K562 (cell line): Measurements from ENCODE around the gene DAB2. TPM values are rescaled to one million over a fixed set of nuclear protein-coding genes. Genes with fewer than 3 reads are reported as not detected.

Experiments
- ATAC-seq: fragments of 200-7000 bp; cut with Tn5 transposase; 3 replicates; pipeline ENCODE4 v1.9.1; 2020; ENCODE audit warnings: moderate library complexity
- BruUV-seq: library from RNA; stranded (reverse); fragments of 400-500 nt; replicated peaks from 2 replicates; lab custom pipeline; 2021; lab: Mats Ljungman, UMichigan
- CTCF ChIA-PET: fragments of 300-600 bp; formaldehyde crosslinking; extraction: SDS; loops from one replicate; lab custom pipeline; 2021; ENCODE audit warnings: low intra/inter-chr PET ratio; lab: Yijun Ruan, JAX
- POLR2A ChIA-PET: fragments of 300-600, 350-650 bp; sonication (Branson Sonifier 250); formaldehyde crosslinking; extraction: SDS; loops from one replicate; lab custom pipeline; 2021; ENCODE audit warnings: antibody characterized with exemption, inconsistent platforms; lab: Yijun Ruan, JAX
- DNase-seq, 4 experiments: peaks; one replicate each; pipeline versions ENCODE4 v3.0.0 to v3.0.0-alpha.2; 2011 to 2018; ENCODE audit warnings: low spot score in 3 of 4, mixed read lengths in 3 of 4; ENCODE audit errors: extremely low read depth in 1 of 4
- FAIRE-seq: peaks from 2 replicates; lab custom pipeline; 2011; peaks lifted over from hg19 to GRCh38; lab: Jason Lieb, UNC
- H2AFZ ChIP-seq: 2 replicates; pipeline ENCODE4 v1.6.0; 2011; ENCODE audit warnings: low read depth, low read length, control low read depth, inconsistent platforms
- H3K27ac ChIP-seq: fragments of 200-600 bp; 3 replicates; pipeline ENCODE4 v1.8.0; 2011; ENCODE audit warnings: low read depth, mild to moderate bottlenecking, control low read depth, inconsistent platforms, low read length, moderate library complexity, mixed read lengths; ENCODE audit errors: extremely low read depth
- H3K27me3 ChIP-seq, 2 experiments: fragments of 300-600 bp in 1 of 2; 2 replicates in 1 of 2; 3 replicates in 1 of 2; pipeline versions ENCODE4 v1.6.0 to v1.8.0; 2011; ENCODE audit warnings: inconsistent platforms in 2 of 2, low read length in 2 of 2, mild to moderate bottlenecking in 1 of 2, mixed read lengths in 1 of 2, moderate library complexity in 1 of 2; ENCODE audit not compliant: control insufficient read depth in 2 of 2, insufficient read depth in 2 of 2
- H3K36me3 ChIP-seq: fragments of 300-600 bp; 3 replicates; pipeline ENCODE4 v1.8.0; 2011; ENCODE audit warnings: mild to moderate bottlenecking, low read length, inconsistent platforms; ENCODE audit not compliant: control insufficient read depth, insufficient read depth
- H3K4me1 ChIP-seq, 2 experiments: fragments of 200-600 bp in 1 of 2; replicated peaks in 1 of 2; 2 replicates in 1 of 2; 3 replicates in 1 of 2; pipeline versions ENCODE4 v1.5.1 to v1.8.0; 2011; ENCODE audit warnings: inconsistent platforms in 2 of 2, low read length in 2 of 2, mild to moderate bottlenecking in 1 of 2, mixed read lengths in 1 of 2, moderate library complexity in 1 of 2; ENCODE audit not compliant: control insufficient read depth in 2 of 2, insufficient read depth in 2 of 2
- H3K4me2 ChIP-seq: 2 replicates; pipeline ENCODE4 v1.6.1; 2011; ENCODE audit warnings: low read length, control low read depth, inconsistent platforms, mixed read lengths; ENCODE audit not compliant: insufficient read depth
- H3K4me3 ChIP-seq: fragments of 200-600 bp; sonication (generic), shearing (Covaris generic); 2 replicates; pipeline ENCODE4 v1.5.1; 2016; ENCODE audit warnings: control low read depth, inconsistent platforms
- H3K79me2 ChIP-seq: fragments of 200-600 bp; 3 replicates; pipeline ENCODE4 v1.8.0; 2011; ENCODE audit warnings: low read length, inconsistent platforms; ENCODE audit not compliant: control insufficient read depth, insufficient read depth
- H3K9ac ChIP-seq, 2 experiments: 2 replicates each; pipeline versions ENCODE4 v1.6.0 to v1.6.1; 2011; ENCODE audit warnings: low read depth in 2 of 2, low read length in 2 of 2, control low read depth in 1 of 2, inconsistent platforms in 1 of 2, mild to moderate bottlenecking in 1 of 2, mixed read lengths in 1 of 2; ENCODE audit not compliant: insufficient read depth in 1 of 2
- H3K9me1 ChIP-seq: one replicate; pipeline ENCODE4 v1.6.0; 2011; ENCODE audit warnings: inconsistent platforms, mild to moderate bottlenecking, low read length, moderate library complexity; ENCODE audit not compliant: control insufficient read depth, insufficient read depth
- H3K9me3 ChIP-seq: replicated peaks from 2 replicates; pipeline ENCODE4 v1.5.1; 2011; ENCODE audit warnings: low read depth, low read length, inconsistent platforms; ENCODE audit not compliant: control insufficient read depth, insufficient read depth
- H4K20me1 ChIP-seq: replicated peaks from 2 replicates; pipeline ENCODE4 v1.6.1; 2011; ENCODE audit warnings: low read length, inconsistent platforms, mixed read lengths; ENCODE audit not compliant: control insufficient read depth, insufficient read depth
- HEY1 ChIP-seq: fragments of 250-450 bp; sonication (Bioruptor Pico); IDR thresholded peaks from 2 replicates; pipeline ENCODE4 v1.5.0; 2020; ENCODE audit warnings: mild to moderate bottlenecking, moderate library complexity, borderline replicate concordance
- LARP7 ChIP-seq: fragments of 450-650 bp; IDR thresholded peaks from 2 replicates; pipeline ENCODE4 v1.6.1; 2016
- MAFK ChIP-seq: IDR thresholded peaks from 2 replicates; pipeline ENCODE4 v1.6.1; 2011; ENCODE audit warnings: low read length, improper control_type of control experiment
- MED1 ChIP-seq: sonication (generic); formaldehyde crosslinking; IDR thresholded peaks from 2 replicates; pipeline ENCODE4 v1.8.1; 2023; ENCODE audit warnings: missing genetic modification reagents, borderline replicate concordance
- NCOR1 ChIP-seq: fragments of 450-650 bp; IDR thresholded peaks from 2 replicates; pipeline ENCODE4 v1.6.1; 2016; ENCODE audit warnings: mild to moderate bottlenecking, moderate library complexity
- POLR2AphosphoS2 ChIP-seq: IDR thresholded peaks from 2 replicates; pipeline ENCODE4 v1.6.1; 2012; ENCODE audit warnings: low read length, improper control_type of control experiment
- PPARD ChIP-seq: fragments of 250-450 bp; sonication (Bioruptor Pico); IDR thresholded peaks from 2 replicates; pipeline ENCODE4 v1.8.0; 2022; ENCODE audit warnings: inconsistent platforms, mild to moderate bottlenecking, moderate library complexity
- TOE1 ChIP-seq, 2 experiments: fragments of 450-650 bp in 1 of 2; sonication (generic) in 1 of 2; formaldehyde crosslinking in 1 of 2; IDR thresholded peaks; 2 replicates each; pipeline versions ENCODE4 v1.7.1 to v1.8.0; 2016 to 2022; ENCODE audit warnings: borderline replicate concordance in 2 of 2, mild to moderate bottlenecking in 2 of 2, antibody characterized with exemption in 1 of 2, inconsistent platforms in 1 of 2, low read depth in 1 of 2, missing genetic modification reagents in 1 of 2, moderate library complexity in 1 of 2
- TRIM24 ChIP-seq, 2 experiments: fragments of 450-650 bp; IDR thresholded peaks; 2 replicates each; pipeline ENCODE4 v1.6.1; 2016
- ZBTB17 ChIP-seq: fragments of 450-650 bp; formaldehyde crosslinking; IDR thresholded peaks from 2 replicates; pipeline ENCODE4 v1.4.0; 2020; ENCODE audit warnings: mild to moderate bottlenecking
- ZBTB8A ChIP-seq: fragments of 450-650 bp; IDR thresholded peaks from 2 replicates; pipeline ENCODE4 v1.6.1; 2018; ENCODE audit warnings: mild to moderate bottlenecking, moderate library complexity; ENCODE audit not compliant: partially characterized antibody
- WGBS: fragments of 100-300 bp; shearing (Covaris generic); methylation state at CpG from one replicate; pipeline ENCODE4 v1.1.6; 2016; ENCODE audit warnings: low coverage, mixed read lengths; ENCODE audit not compliant: insufficient coverage; ENCODE audit errors: missing lambda C conversion rate; 5-methylcytosine and 5-hydroxymethylcytosine counted together
- in situ Hi-C: fragments of 300-500 bp; cut with MboI; formaldehyde crosslinking; loops from 4 replicates; pipeline ENCODE4 v1.15.0; 2018; ENCODE audit warnings: inconsistent platforms, mixed read lengths
- intact Hi-C: fragments of 100-400 bp; cut with micrococcal nuclease; formaldehyde crosslinking; loops from 2 replicates; pipeline ENCODE4 v1.14.2; 2022
- polyA plus RNA-seq, 8 experiments: library from polyadenylated mRNA; depleted of rRNA in 4 of 8; stranded (reverse) in 5 of 8; unstranded in 3 of 8; fragments of >200 nt; fragmentation: Nextera tagmentation in 2 of 8; fragmentation: Illumina TruSeq in 1 of 8; extraction: Ambion mirVana in 2 of 8; extraction: Trizol in 1 of 8; gene quantifications; 2 replicates each; pipeline versions ENCODE4 v1.2.1 to v1.2.3, GENCODE V29; 2011 to 2014; ENCODE audit warnings: inconsistent platforms in 1 of 8, missing spikeins in 1 of 8
- total RNA-seq, 7 experiments: library from RNA; depleted of rRNA in 6 of 7; stranded (reverse); fragments of >200 nt in 6 of 7; fragmentation: Illumina TruSeq in 2 of 7; extraction: Trizol in 2 of 7; gene quantifications; 2 replicates each; pipeline versions ENCODE4 v1.2.1 to v1.2.3, GENCODE V29; 2011 to 2021; ENCODE audit warnings: low replicate concordance in 1 of 7
- TF ChIP-seq, protein P1 (sequence below): sonication (generic); formaldehyde crosslinking; IDR thresholded peaks from 2 replicates; pipeline ENCODE4 v1.8.1; 2022; ENCODE audit warnings: missing genetic modification reagents
- TF ChIP-seq, protein P2 (sequence below), 2 experiments: fragments of 250-450 bp in 1 of 2; fragments of 450-650 bp in 1 of 2; sonication (Bioruptor Pico) in 1 of 2; IDR thresholded peaks; 2 replicates each; pipeline versions ENCODE4 v1.6.1 to v1.8.0; 2016 to 2021; ENCODE audit warnings: mild to moderate bottlenecking in 2 of 2, moderate library complexity in 2 of 2, missing compliant biosample characterization in 1 of 2, missing genetic modification characterization in 1 of 2
- TF ChIP-seq, protein P3 (sequence below): IDR thresholded peaks from 2 replicates; pipeline ENCODE4 v1.6.1; 2011; ENCODE audit not compliant: insufficient read length; ENCODE audit errors: extremely low read depth

The DAB2 gene
- total and polyA plus RNA-seq, 9 of the 15 experiments (the other 6 are each of a cell fraction or from before 2014, with no cell fraction given): 6.6 to 29.9 (median 24.1) TPM

DNA sequence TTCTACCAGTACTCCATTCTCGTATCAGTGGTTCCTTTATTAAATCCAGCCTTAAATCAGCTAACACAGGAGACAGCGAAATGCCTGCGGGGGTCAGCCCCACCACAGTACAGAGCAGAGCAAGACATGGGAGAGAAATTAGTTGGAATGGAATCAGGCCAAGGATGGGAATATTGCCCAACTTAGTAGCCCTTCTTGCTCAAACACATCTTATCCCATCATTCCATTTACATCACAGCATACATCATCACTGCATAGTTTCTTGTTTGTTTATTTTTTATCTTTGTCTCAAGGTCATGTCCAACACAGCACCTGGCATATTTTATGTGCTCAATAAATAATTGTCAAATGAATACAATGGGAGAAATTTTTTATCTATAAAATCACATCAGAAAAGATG, 34.3 kb upstream of the DAB2 start:
- no peaks in the 10 kb centered on the region for H3K4me1 ChIP-seq
- no peaks in the 10 kb centered on the region for H4K20me1 ChIP-seq
- no peak overlapping the region for H3K4me3 ChIP-seq
- in situ Hi-C loops: no loop called here
- intact Hi-C loops: no loop called here
- no peaks in the 10 kb centered on the region for H3K79me2 ChIP-seq
- BruUV-seq: no TSS peak
- 2% methylated on average over 3 of the region's 3 CpGs for WGBS
- TF ChIP-seq HEY1 (CRISPR knock-in tag) (no peak), POLR2AphosphoS2 (no peak), ZBTB8A (no peak), PPARD (no peak), NCOR1 (no peak), TRIM24 (IDR thresholded peaks at IDR 0.05) (no peak), ZBTB17 (CRISPR knock-in tag) (no peak), MED1 (CRISPR knock-in tag) (no peak), MAFK (no peak), LARP7 (no peak), TOE1 (IDR thresholded peaks at IDR 0.05; ENCODE audit: borderline replicate concordance) (no peak), TOE1 (CRISPR knock-in tag; IDR thresholded peaks at IDR 0.05; ENCODE audit: borderline replicate concordance, low read depth) (no peak)
- TF ChIP-seq, protein P1, sequence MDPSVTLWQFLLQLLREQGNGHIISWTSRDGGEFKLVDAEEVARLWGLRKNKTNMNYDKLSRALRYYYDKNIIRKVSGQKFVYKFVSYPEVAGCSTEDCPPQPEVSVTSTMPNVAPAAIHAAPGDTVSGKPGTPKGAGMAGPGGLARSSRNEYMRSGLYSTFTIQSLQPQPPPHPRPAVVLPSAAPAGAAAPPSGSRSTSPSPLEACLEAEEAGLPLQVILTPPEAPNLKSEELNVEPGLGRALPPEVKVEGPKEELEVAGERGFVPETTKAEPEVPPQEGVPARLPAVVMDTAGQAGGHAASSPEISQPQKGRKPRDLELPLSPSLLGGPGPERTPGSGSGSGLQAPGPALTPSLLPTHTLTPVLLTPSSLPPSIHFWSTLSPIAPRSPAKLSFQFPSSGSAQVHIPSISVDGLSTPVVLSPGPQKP (CRISPR knock-in tag): no peak
- TF ChIP-seq, protein P2, sequence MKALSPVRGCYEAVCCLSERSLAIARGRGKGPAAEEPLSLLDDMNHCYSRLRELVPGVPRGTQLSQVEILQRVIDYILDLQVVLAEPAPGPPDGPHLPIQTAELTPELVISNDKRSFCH (CRISPR knock-in tag; IDR thresholded peaks at IDR 0.05): no peak
- TF ChIP-seq, protein P2 (tag; IDR thresholded peaks at IDR 0.05): no peak
- TF ChIP-seq, protein P3, sequence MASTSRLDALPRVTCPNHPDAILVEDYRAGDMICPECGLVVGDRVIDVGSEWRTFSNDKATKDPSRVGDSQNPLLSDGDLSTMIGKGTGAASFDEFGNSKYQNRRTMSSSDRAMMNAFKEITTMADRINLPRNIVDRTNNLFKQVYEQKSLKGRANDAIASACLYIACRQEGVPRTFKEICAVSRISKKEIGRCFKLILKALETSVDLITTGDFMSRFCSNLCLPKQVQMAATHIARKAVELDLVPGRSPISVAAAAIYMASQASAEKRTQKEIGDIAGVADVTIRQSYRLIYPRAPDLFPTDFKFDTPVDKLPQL: no peak
- TF ChIP-seq, all 486 proteins: peak for 0
- no peak for DNase-seq
- ChIA-PET CTCF (no interaction called here), POLR2A (interaction anchor here (0.7 kb wide), 1 partner anchor 89 kb away, joined by 4 read pairs; no protein-coding TSS in a partner anchor)
- H3K4me2 ChIP-seq: no peak overlapping the region
- no peak for FAIRE-seq
- no peak overlapping the region for H3K9ac ChIP-seq
- ATAC-seq: no peak
- no peak overlapping the region for H2AFZ ChIP-seq
- H3K36me3 ChIP-seq: no peaks in the 10 kb centered on the region
- H3K27me3 ChIP-seq: peaks cover 0 to 8% of the 10 kb centered on the region in 2 experiments; a peak in 1 of 5 replicates
- H3K9me3 ChIP-seq: no peaks in the 10 kb centered on the region
- H3K27ac ChIP-seq: no peak overlapping the region
- H3K9me1 ChIP-seq: no peaks in the 10 kb centered on the region
